KBM-7 (cell line): ENCODE measurements around the gene CHAT.

Experiments
- DNase-seq: peaks from one replicate; pipeline ENCODE4 v3.0.0-alpha.2; 2015
- in situ Hi-C: fragments of 300-500 bp; cut with MboI; formaldehyde crosslinking; loops from 2 replicates; pipeline ENCODE4 v1.14.3; 2020; ENCODE audit warnings: low sequenced_read_pairs, low pct_unique_long_range_greater_than_20kb, mixed read lengths

CHAT gene

DNA sequence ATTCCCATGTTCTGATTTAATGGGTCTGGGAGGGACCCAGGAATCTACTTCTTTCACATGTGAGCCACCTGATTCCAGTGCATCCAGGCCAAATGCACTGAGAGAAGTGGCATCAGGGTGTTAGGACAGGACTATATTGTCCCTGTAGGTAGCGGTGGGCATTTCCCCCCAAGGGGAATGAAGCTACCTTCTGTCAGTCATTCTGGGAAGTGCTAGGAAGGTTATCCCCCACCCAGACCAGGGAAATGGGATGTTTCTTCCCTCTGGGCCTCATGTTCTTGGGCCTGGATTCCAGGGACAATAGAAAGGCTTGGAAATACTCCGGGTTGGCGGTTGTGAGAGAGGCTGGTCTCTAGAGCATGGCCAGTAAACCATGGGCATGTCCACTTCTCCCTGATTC is 86.4 kb downstream of the CHAT start:
- no peak for DNase-seq
- in situ Hi-C loops: no loop called here

DNA sequence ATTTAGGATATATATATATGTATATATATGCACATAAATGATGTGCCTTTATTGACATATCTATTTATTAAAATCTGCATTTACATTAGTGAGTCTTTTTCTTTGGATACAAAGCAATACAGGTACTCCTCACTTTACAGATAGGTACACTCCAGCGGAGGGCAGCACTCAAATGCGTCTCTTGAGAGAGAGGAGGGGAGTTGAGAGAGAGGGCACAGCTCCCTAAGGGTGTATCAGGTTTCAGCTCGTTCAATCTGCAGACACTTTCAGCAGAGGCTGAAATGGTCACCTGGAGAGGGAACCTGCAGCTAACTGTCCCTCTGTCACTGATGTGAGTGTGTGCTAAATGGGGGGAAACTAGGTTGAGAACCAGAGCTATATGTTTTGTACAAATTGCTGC is 87.2 kb downstream of the CHAT start:
- DNase-seq: no peak
- in situ Hi-C loops: no loop called here

DNA sequence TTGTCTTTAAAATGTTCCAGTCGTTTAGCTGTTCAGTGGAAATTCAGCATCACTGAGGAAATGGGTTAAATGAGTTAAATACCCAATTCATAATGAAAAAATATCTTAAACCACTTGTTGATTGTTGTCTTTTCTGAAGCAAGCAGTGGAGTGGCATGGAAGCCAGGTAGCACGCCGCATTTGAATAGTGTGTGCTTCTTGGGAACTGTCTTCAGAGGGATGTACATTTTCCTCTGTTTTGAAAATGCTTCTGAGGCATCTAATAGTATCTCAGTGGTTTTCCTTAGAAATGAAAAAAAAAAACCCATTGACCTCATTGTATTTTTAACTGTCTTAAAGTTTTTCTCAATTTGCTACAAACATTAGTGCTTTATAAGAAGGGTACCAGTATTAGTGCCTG is 93.7 kb downstream of the CHAT start:
- DNase-seq: no peak

DNA sequence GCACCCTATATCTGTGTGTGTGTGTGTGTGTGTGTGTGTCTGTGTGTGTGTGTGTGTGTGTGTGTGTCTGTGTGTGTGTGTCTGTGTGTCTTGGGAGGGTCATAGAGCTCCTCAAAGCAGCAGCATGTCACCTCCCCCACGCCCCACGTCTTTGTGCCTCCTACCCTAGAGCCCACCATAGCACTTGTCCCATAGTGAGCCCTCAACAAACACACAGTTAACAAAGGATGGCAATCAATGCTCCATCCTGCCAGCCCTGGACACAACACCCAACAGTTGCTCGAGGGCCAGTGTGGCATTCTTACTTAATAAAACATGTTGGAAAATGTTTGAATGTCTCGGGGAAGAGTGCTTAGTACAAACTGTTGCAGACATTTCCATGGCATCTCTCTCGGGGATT is 96.1 kb downstream of the CHAT start:
- no peak for DNase-seq
- in situ Hi-C loops: no loop called here

More for the DNA sequence above, 93.7 kb downstream of the CHAT start:
- in situ Hi-C loops: no loop called here

DNA sequence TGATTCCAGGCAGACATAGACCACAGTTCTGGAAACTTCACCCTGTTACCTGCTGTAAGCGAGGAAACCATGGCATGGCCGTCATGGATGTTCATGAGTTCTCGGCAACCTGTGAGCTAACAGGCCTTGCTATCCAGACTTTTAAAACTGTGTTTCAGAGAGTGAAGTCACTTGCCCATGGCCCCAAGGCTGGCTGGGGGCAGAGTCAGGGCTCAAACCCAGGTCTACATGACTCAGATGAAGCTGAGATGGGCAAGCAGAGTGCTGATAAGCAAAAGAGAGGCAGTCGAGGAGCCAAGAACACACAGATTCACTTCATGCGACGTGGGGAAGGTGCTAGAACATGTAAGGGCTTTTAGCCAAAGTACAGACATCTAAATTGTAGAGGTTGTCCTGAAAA is 97.1 kb downstream of the CHAT start:
- in situ Hi-C loops: no loop called here
- no peak for DNase-seq

DNA sequence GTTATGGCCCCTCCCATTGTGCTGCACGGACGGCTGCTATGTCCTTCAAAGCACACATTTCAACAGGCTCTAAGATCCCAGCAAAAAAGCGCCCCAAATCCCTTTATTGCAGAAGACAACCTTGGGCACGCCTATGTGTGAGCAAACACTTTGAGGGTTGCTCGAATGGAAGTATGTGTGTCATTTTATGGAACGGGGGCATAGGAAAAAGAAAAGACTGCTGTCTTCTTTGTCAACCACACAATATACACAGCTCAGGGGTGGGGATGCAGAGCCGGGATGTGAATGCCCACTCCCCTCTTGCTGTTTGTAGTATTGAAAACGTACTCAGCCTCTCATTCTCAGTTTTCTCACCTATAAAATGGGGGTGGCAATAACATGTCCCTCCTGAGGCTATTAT is 97.6 kb downstream of the CHAT start:
- DNase-seq: no peak
- in situ Hi-C loops: no loop called here

DNA sequence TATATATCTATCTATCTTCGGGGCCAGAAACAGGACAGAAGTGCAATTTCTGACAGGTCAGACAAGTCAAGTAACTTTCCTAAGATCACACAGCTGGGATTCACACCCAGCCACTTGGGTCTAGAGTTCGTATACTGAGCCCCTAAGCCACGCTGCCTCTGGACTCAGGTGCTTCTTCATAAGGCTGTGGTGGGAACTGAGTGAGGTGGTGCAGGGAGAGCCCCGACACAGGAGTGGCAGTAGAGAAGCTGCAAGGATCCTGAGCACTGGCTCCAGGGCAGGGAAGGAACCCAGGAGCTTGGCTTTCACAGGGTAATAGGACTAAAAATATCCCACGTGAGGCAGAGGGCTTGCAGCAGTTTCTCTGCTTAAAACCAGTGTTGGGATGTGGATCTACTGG is 99.4 kb downstream of the CHAT start:
- no peak for DNase-seq
- in situ Hi-C loops: no loop called here
